HCT116 (cell line): Measurements from ENCODE around the gene ACSM6. TPM values are rescaled to one million over a fixed set of nuclear protein-coding genes. Genes with fewer than 3 reads are reported as not detected.

ENCODE experiments used
- ATAC-seq: fragments of 200-7000 bp; cut with Tn5 transposase; 2 replicates; pipeline ENCODE4 v1.9.1; 2020; ENCODE audit warnings: mild to moderate bottlenecking, moderate library complexity
- BruUV-seq: library from RNA; stranded (reverse); fragments of 400-500 nt; replicated peaks from 2 replicates; lab custom pipeline; 2021; lab: Mats Ljungman, UMichigan
- CTCF ChIA-PET: fragments of 300-600 bp; sonication (Branson Sonifier 250); formaldehyde crosslinking; loops from one replicate; lab custom pipeline; 2021; ENCODE audit warnings: antibody characterized with exemption; lab: Charles Lee
- POLR2A ChIA-PET: fragments of 300-600, 350-600 bp; sonication (Branson Sonifier 250); formaldehyde crosslinking; loops from one replicate; lab custom pipeline; 2021; ENCODE audit warnings: antibody characterized with exemption; lab: Charles Lee
- RAD21 ChIA-PET, 2 experiments: fragments of 300-600 bp; sonication (Branson Sonifier 250); formaldehyde crosslinking; loops; one replicate each; lab custom pipeline; 2023; ENCODE audit warnings: low total read pairs in 2 of 2; ENCODE audit not compliant: uncharacterized antibody in 2 of 2, unreplicated experiment in 2 of 2, low non-redundant PET in 1 of 2; lab: Charles Lee
- DNase-seq: peaks from one replicate; pipeline ENCODE4 v3.0.0-alpha.2; 2010; ENCODE audit warnings: low read depth, low spot score
- H2AFZ ChIP-seq: fragments of 200-600 bp; shearing (Covaris generic), sonication (generic); 2 replicates; pipeline ENCODE4 v1.6.1; 2017; ENCODE audit warnings: low read depth, mixed run types, mixed read lengths, antibody characterized with exemption, low read length; ENCODE audit not compliant: poor library complexity, severe bottlenecking
- H3K27ac ChIP-seq: 2 replicates; pipeline ENCODE4 v1.5.1; 2012; ENCODE audit warnings: low read depth, low read length
- H3K27me3 ChIP-seq: fragments of 200-600 bp; sonication (generic); 2 replicates; pipeline ENCODE4 v1.6.1; 2016; ENCODE audit warnings: mixed run types, low read length, mixed read lengths; ENCODE audit not compliant: insufficient read depth
- H3K36me3 ChIP-seq, 2 experiments: fragments of 200-500 bp in 1 of 2; fragments of 200-600 bp in 1 of 2; sonication (Bioruptor generic) in 1 of 2; sonication (generic) in 1 of 2; 2 replicates each; pipeline versions ENCODE4 v1.5.1 to v1.6.1; 2014 to 2016; ENCODE audit warnings: low read length in 2 of 2, inconsistent platforms in 1 of 2, mixed read lengths in 1 of 2, mixed run types in 1 of 2; ENCODE audit not compliant: insufficient read depth in 2 of 2, control insufficient read depth in 1 of 2
- H3K4me1 ChIP-seq, 2 experiments: fragments of 200-600 bp in 1 of 2; sonication (generic) in 1 of 2; 2 replicates each; pipeline versions ENCODE4 v1.5.1 to v1.6.1; 2012 to 2017; ENCODE audit warnings: low read length in 2 of 2, inconsistent platforms in 1 of 2, mild to moderate bottlenecking in 1 of 2, mixed read lengths in 1 of 2, mixed run types in 1 of 2, moderate library complexity in 1 of 2; ENCODE audit not compliant: insufficient read depth in 2 of 2, control insufficient read depth in 1 of 2
- H3K4me2 ChIP-seq: fragments of 200-600 bp; sonication (generic); 2 replicates; pipeline ENCODE4 v1.6.1; 2017; ENCODE audit warnings: mixed run types, low read length, mixed read lengths
- H3K4me3 ChIP-seq, 2 experiments: fragments of 200-600 bp in 1 of 2; sonication (generic) in 1 of 2; replicated peaks in 1 of 2; 2 replicates each; pipeline ENCODE4 v1.5.1; 2011 to 2016; ENCODE audit warnings: low read length in 2 of 2, control low read depth in 1 of 2, low read depth in 1 of 2, mild to moderate bottlenecking in 1 of 2, mixed read lengths in 1 of 2, mixed run types in 1 of 2
- H3K79me2 ChIP-seq: fragments of 200-600 bp; sonication (generic); 2 replicates; pipeline ENCODE4 v1.6.1; 2017; ENCODE audit warnings: mild to moderate bottlenecking, mixed run types, low read length, moderate library complexity, mixed read lengths; ENCODE audit not compliant: insufficient read depth
- H3K9ac ChIP-seq: fragments of 200-600 bp; sonication (generic); 2 replicates; pipeline ENCODE4 v1.6.1; 2016; ENCODE audit warnings: low read length, mixed read lengths
- H3K9me2 ChIP-seq: fragments of 200-600 bp; sonication (generic), shearing (Covaris generic); 2 replicates; pipeline ENCODE4 v1.6.1; 2017; ENCODE audit warnings: mixed run types, mild to moderate bottlenecking, moderate library complexity; ENCODE audit not compliant: insufficient read depth
- H3K9me3 ChIP-seq, 2 experiments: fragments of 200-500 bp in 1 of 2; fragments of 200-600 bp in 1 of 2; sonication (Bioruptor generic) in 1 of 2; sonication (generic) in 1 of 2; 2 replicates each; pipeline ENCODE4 v1.6.1; 2014 to 2017; ENCODE audit warnings: low read length in 2 of 2, mixed read lengths in 2 of 2, inconsistent platforms in 1 of 2, low read depth in 1 of 2, mild to moderate bottlenecking in 1 of 2, mixed run types in 1 of 2, moderate library complexity in 1 of 2; ENCODE audit not compliant: control insufficient read depth in 1 of 2, insufficient read depth in 1 of 2
- H4K20me1 ChIP-seq: fragments of 200-600 bp; sonication (generic), shearing (Covaris generic); 2 replicates; pipeline ENCODE4 v1.6.1; 2017; ENCODE audit warnings: mixed run types, mild to moderate bottlenecking, moderate library complexity; ENCODE audit not compliant: insufficient read depth
- ATF3 ChIP-seq: IDR thresholded peaks from 2 replicates; pipeline ENCODE4 v1.6.1; 2012
- CTCF ChIP-seq, 3 experiments: fragments of 200-600 bp in 1 of 3; sonication (generic) in 1 of 3; IDR thresholded peaks in 2 of 3; conservative IDR thresholded peaks in 1 of 3; 2 replicates each; pipeline ENCODE4 v1.5.1; 2012 to 2017; ENCODE audit warnings: low read depth in 2 of 3, low read length in 2 of 3, antibody characterized with exemption in 1 of 3, borderline replicate concordance in 1 of 3, control low read depth in 1 of 3, mild to moderate bottlenecking in 1 of 3, mixed read lengths in 1 of 3, mixed run types in 1 of 3, moderate library complexity in 1 of 3; ENCODE audit not compliant: insufficient read depth in 1 of 3
- EGR1 ChIP-seq: IDR thresholded peaks from 2 replicates; pipeline ENCODE4 v1.6.1; 2012; ENCODE audit warnings: low read depth
- ELF1 ChIP-seq: IDR thresholded peaks from 2 replicates; pipeline ENCODE4 v1.6.1; 2012; ENCODE audit warnings: low read depth, borderline replicate concordance
- EZH2 ChIP-seq: fragments of 200-600 bp; sonication (generic); IDR thresholded peaks from 2 replicates; pipeline ENCODE4 v1.6.1; 2017; ENCODE audit warnings: antibody characterized with exemption, mixed run types
- MAX ChIP-seq: IDR thresholded peaks from 2 replicates; pipeline ENCODE4 v1.6.1; 2012
- POLR2AphosphoS5 ChIP-seq: IDR thresholded peaks from 2 replicates; pipeline ENCODE4 v1.6.1; 2011; ENCODE audit warnings: mild to moderate bottlenecking, low read depth, low read length, moderate library complexity
- TCF7L2 ChIP-seq: IDR thresholded peaks from 2 replicates; pipeline ENCODE4 v1.7.0; 2011; ENCODE audit warnings: borderline replicate concordance, inconsistent platforms; ENCODE audit not compliant: insufficient read depth, insufficient read length; ENCODE audit errors: extremely low read depth
- ZNF274 ChIP-seq: fragments of 200-500 bp; sonication (Bioruptor generic); IDR thresholded peaks from 2 replicates; pipeline ENCODE4 v1.6.1; 2014; ENCODE audit warnings: mild to moderate bottlenecking, low read depth, low read length, inconsistent platforms
- intact Hi-C: fragments of 100-400 bp; cut with micrococcal nuclease; formaldehyde crosslinking; loops from 2 replicates; pipeline ENCODE4 v1.10.0; 2022
- total RNA-seq: library from RNA; stranded (reverse); gene quantifications from one replicate; pipeline ENCODE4 v1.2.1, GENCODE V29; 2021; ENCODE audit not compliant: unreplicated experiment

ACSM6 gene
- total RNA-seq, 1 experiment from 2014 or later, result not detected

GRCh38 chr10:95244152-95244551, 50.1 kb downstream of the ACSM6 start:
- 0 out of 4 replicates have a peak, but pooled peaks cover 5 to 6% of the 10 kb centered on the region in 2 experiments for H3K36me3 ChIP-seq
- peaks cover 0 to 15% of the 10 kb centered on the region in 2 experiments; a peak in 1 of 4 replicates for H3K4me1 ChIP-seq
- H3K9me2 ChIP-seq, result no peaks in the 10 kb centered on the region
- H2AFZ ChIP-seq, result no peak overlapping the region
- RAD21 ChIA-PET, result interaction anchor here (0.7 to 1.7 kb wide), 5 partner anchors 42 to 120 kb away, joined by 3 to 9 read pairs (median 6); no protein-coding TSS in a partner anchor
- CTCF ChIA-PET, result interaction anchor here (1.1 to 3.7 kb wide), 10 partner anchors 10 to 1423 kb away, joined by 4 to 42 read pairs (median 7); no protein-coding TSS in a partner anchor
- no peaks in the 10 kb centered on the region for H4K20me1 ChIP-seq
- TF ChIP-seq ELF1 (no peak), CTCF (IDR thresholded peaks at IDR 0.05 in 2 of 3, conservative IDR thresholded peaks at IDR 0.05 in 1 of 3; ENCODE audit: borderline replicate concordance in 1 of 3, insufficient read depth in 1 of 3, low read depth in 2 of 3, low read length in 2 of 3) (no peak)
- H3K27ac ChIP-seq, result no peak overlapping the region
- no peak overlapping the region for H3K4me2 ChIP-seq
- no peak for DNase-seq
- no TSS peak for BruUV-seq
- H3K4me3 ChIP-seq, result no peak overlapping the region
- POLR2A ChIA-PET, result no interaction called here
- no peaks in the 10 kb centered on the region for H3K9me3 ChIP-seq
- no peak overlapping the region for H3K9ac ChIP-seq
- ATAC-seq, result no peak
- intact Hi-C loops, result no loop called here
- H3K79me2 ChIP-seq, result no peaks in the 10 kb centered on the region
- no peaks in the 10 kb centered on the region for H3K27me3 ChIP-seq

- Histone ChIP-seq H3K4me1 (peaks cover 0 to 15% of the 10 kb centered on the region in 2 experiments; a peak in 1 of 4 replicates), H3K36me3 (0 out of 4 replicates have a peak, but pooled peaks cover 5 to 6% of the 10 kb centered on the region in 2 experiments), H4K20me1 (no peaks in the 10 kb centered on the region), H3K27ac (no peak overlapping the region), H3K27me3 (no peaks in the 10 kb centered on the region), H3K4me3 (no peak overlapping the region), H3K9me2 (no peaks in the 10 kb centered on the region), H2AFZ (no peak overlapping the region), H3K9me3 (no peaks in the 10 kb centered on the region), H3K79me2 (no peaks in the 10 kb centered on the region), H3K9ac (no peak overlapping the region), H3K4me2 (no peak overlapping the region)
- intact Hi-C loops, result loop anchor here (1.0 to 2.0 kb wide), 2 partner anchors 118 to 355 kb away; no protein-coding TSS in a partner anchor
- BruUV-seq, result no TSS peak
- ChIA-PET CTCF (interaction anchor here (0.9 to 3.7 kb wide), 5 partner anchors 9 to 353 kb away, joined by 3 to 78 read pairs (median 14); no protein-coding TSS in a partner anchor), POLR2A (no interaction called here), RAD21 (interaction anchor here (1.6 to 2.0 kb wide), 2 partner anchors 117 to 118 kb away, joined by 6 to 11 read pairs; no protein-coding TSS in a partner anchor)
- no peak for ATAC-seq
- DNase-seq, result no peak
- TF ChIP-seq ATF3 (no peak), EZH2 (no peak), ZNF274 (no peak), EGR1 (no peak), TCF7L2 (no peak), MAX (no peak), ELF1 (no peak), POLR2AphosphoS5 (no peak)
Measured at GRCh38 chr10:95245425-95246055, 51.5 kb downstream of the ACSM6 start.
